KBM-7 (cell line): ENCODE data around the gene TOMM70.

Experiments used
- DNase-seq: peaks from one replicate; pipeline ENCODE4 v3.0.0-alpha.2; 2015
- in situ Hi-C: fragments of 300-500 bp; cut with MboI; formaldehyde crosslinking; loops from 2 replicates; pipeline ENCODE4 v1.14.3; 2020; ENCODE audit warnings: low sequenced_read_pairs, low pct_unique_long_range_greater_than_20kb, mixed read lengths

The TOMM70 gene

DNA sequence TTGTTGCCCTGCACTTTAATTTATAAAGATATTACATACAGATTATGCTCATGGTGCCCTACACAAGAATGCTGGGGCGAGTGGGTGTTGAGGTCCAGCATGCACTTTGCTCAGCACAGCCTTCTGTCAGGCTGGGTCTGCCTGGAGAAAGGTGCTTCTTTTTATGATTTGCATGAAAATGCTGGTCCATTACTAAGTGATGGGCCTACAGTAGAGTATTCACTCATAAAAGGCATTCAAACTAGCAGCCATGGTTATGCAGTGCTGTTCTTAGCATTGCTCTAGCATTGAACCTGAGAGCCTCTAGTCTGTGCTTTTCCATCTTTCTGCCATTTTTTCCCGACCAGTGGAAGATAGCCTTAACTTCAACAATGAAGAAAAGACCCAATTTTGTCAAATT is 12.7 kb upstream of the TOMM70 start:
- DNase-seq, result no peak
- in situ Hi-C loops, result no loop called here

DNA sequence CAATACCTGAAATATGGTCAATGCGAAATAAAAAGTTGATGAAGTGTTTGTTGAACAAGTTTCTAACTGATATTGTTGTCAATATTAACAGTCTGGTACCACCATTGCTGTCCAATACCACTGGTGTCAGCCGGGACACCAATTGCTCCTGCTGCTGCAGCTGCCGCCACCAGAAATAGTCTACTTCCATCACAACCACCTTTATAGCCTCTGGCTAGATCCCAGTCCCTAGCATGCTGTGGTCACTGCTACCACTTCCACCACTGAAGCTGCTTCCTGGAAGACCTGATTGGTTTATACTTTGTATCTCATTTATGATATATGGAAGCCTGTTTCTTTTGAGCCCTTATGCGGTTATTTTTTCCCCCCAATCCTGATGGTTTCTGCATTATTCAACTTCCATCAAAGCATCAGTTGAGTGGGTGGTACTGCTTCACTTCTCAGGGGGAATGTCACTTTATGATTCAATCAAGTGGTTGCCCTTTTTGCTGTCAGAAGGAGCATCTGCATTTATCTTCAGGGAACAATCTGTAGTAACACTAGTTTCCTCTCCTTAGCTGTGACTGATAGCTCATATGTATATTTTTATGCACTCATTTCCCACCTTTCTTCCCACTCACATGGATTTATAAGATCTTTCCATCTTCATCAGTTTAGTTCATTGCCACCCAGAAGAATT is 12.2 kb upstream of the TOMM70 start:
- DNase-seq, result peak; percentile 43
- in situ Hi-C loops, result no loop called here

DNA sequence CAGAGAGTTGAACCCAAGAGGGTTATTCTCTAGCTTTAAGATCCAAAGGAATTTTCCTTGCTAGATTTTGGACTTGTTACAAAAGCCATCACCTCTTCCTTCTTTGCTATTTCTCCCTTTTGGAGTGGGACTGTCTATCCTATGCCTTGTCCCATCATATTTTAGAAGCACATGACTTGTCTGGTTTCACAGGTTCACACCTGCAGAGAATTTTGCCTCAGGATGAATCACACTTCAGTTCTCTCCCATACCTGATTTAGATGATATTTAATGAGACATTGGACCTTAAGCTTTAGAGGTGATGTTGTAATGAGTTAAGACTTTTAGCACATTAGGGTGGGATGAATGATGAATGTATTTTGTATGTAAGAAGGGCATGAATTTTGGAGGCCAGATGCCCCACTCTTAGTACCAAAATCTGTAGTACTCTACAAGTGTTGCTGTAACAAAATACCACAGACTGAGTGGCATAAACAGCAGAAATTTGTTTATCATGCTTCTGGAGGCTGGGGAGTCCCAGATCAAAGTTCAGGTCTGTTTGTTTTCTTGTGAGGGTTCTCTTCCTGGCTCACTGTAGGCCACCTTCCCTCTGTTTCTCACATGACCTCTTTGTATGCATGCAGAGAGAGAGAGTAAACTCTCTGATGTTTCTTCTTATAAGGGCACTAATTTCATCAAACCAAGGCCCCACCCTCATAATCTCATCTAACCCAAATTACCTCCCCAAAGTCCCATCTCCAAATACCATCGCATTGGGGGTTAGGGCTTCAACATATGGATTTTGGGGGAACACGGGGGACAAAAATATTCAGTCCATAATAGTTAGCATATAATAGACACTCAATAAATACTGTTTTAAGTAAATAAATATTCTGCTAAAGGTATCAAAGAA is 10.4 kb upstream of the TOMM70 start:
- no peak for DNase-seq
- in situ Hi-C loops, result no loop called here

GRCh38 chr3:100407977-100408532 is 7.2 kb upstream of the TOMM70 start:
- DNase-seq, result no peak
- in situ Hi-C loops, result no loop called here

DNA sequence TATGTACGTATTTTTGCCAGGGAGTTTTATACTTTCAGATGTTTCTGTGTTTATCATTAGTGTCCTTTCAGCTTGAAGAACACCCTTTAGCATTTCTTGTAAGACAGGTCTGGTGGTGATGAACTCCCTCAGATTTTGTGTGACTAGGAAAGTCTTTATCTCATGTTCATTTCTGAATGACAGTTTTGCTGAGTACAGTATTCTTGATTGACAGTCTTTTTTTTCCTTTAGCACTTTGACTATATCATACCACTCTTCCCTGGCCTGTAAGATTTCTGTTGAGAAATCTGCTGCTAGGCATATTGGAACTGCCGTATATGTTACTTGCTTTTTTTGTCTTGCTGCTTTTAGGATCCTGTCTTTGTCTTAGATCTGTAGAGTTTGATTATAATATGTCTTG is 6.3 kb upstream of the TOMM70 start:
- in situ Hi-C loops, result no loop called here
- no peak for DNase-seq

DNA sequence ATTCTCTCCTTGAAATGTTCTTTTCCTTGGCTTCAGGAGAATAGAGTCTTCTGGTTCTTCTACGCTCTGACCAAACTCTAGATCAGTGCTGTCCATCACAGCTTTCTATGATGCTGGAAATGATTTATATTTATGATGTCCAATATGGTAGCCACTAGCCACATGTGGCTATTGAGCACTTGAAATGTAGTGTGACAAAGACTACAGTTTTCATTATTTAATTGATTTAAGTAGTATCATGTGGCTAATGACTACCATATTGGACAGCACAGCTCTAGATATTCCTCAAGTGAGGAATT is 3.3 kb upstream of the TOMM70 start:
- in situ Hi-C loops, result no loop called here
- no peak for DNase-seq

GRCh38 chr3:100403362-100404249 is 2.7 kb upstream of the TOMM70 start:
- DNase-seq, result no peak
- in situ Hi-C loops, result no loop called here

DNA sequence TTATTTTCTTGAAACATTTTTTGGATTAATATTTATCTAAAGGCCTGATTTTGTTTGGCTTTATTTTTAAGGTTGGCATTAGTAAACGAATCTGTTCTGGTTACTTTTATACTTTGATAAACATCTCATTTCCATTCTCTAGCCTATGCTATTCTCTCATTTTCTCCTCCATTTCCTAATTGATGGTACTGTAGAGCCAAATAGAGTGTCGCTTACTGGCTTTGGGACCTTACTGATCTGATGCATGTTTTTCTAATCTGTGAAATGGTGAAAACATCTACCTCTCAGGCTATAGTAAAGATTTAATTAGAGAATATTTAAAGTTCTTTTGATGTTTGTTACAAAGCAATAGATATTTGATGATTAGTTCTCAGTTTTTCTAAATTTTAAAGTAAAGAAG is 2.0 kb upstream of the TOMM70 start:
- in situ Hi-C loops, result no loop called here
- no peak for DNase-seq

- no peak for DNase-seq
- in situ Hi-C loops, result no loop called here
Measured at GRCh38 chr3:100402256-100402655, 1.4 kb upstream of the TOMM70 start.

DNA sequence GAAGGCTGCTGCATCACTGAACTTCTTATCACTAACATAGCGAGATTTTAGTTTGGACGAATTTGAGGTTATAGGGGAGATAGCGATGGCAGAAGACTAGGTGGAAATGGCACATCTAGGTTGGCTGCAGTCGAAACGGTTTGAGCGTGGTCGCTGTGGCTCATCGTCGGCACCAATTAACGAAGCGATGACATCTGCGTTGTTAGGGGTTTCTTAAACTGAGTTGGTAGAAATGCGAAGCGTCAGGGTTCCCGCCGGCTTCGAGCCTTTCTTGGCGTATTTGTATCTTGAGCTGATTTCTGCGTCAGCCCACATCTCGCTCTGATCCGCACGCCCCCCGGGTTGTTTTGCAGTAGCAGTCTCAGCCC is 769 bp upstream of the TOMM70 start:
- in situ Hi-C loops, result no loop called here
- no peak for DNase-seq

GRCh38 chr3:100400419-100400779 is 490 bp downstream of the TOMM70 start:
- DNase-seq, result peak; percentile 43

GRCh38 chr3:100399341-100400071 is 1.4 kb downstream of the TOMM70 start:
- DNase-seq, result no peak
- in situ Hi-C loops, result no loop called here

More at GRCh38 chr3:100400419-100400779, 490 bp downstream of the TOMM70 start:
- in situ Hi-C loops, result no loop called here

- in situ Hi-C loops, result no loop called here
- no peak for DNase-seq
Measured at GRCh38 chr3:100396967-100397366, 3.9 kb downstream of the TOMM70 start.

- in situ Hi-C loops, result no loop called here
- no peak for DNase-seq
Measured at GRCh38 chr3:100395679-100396431, 5.0 kb downstream of the TOMM70 start.

- DNase-seq, result no peak
- in situ Hi-C loops, result no loop called here
Measured at GRCh38 chr3:100389025-100389424, 11.9 kb downstream of the TOMM70 start.

GRCh38 chr3:100386437-100387074 is 14.3 kb downstream of the TOMM70 start:
- in situ Hi-C loops, result no loop called here
- no peak for DNase-seq

- DNase-seq, result no peak
- in situ Hi-C loops, result no loop called here
Measured at GRCh38 chr3:100384733-100385525, 16.0 kb downstream of the TOMM70 start.
